HG02759 (cell line): Measurements from ENCODE around the gene SPACA9.

ENCODE experiments used
- ATAC-seq: cut with Tn5 transposase; IDR thresholded peaks from one replicate; pipeline ENCODE4 v1.9.1; 2021; ENCODE audit warnings: mild to moderate bottlenecking, moderate library complexity; ENCODE audit not compliant: unreplicated experiment

SPACA9 gene

DNA sequence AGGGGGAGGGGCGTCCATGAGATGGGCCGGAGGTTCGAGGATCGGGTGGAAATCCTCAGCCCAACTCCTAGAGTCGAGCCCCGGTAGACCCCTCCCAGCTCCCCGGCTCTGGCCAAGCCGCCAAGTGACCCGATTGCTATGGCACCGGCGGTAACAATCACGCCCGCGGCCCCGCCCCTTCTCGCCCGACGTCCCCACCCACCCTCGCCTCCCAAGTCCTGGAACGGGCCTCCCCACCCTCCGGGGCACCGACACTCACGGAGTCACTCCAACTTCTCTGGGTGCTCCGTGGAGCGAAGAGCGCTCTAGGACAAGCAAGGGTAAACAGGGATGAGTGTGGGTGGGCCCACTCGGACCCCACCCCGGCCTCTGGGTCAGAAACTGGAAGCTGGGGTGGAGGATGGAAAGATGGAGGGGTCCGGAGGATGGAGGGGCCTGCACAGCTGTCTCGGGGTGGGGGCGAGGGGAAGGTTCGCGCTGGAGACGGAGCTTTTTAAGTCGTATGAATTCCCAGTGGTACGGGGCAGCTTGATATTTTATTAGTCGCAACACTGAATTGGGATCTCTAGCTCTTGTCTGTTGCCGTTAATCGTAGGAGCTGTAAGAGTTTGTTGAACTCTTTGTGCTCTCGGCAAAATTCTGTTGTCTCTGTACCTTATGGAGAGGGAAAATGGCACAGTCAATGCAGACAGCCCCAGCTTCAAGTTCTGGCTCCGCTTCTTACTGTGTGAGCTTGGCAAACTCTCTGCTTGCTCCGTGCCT, at the start of gene SPACA9:
Gene SPACA9 (plus strand): TSS at position 204 of the 762 bp plus-strand sequence. CDS start 5,050 bp downstream, outside the sequence.
- ATAC-seq: no peak

DNA sequence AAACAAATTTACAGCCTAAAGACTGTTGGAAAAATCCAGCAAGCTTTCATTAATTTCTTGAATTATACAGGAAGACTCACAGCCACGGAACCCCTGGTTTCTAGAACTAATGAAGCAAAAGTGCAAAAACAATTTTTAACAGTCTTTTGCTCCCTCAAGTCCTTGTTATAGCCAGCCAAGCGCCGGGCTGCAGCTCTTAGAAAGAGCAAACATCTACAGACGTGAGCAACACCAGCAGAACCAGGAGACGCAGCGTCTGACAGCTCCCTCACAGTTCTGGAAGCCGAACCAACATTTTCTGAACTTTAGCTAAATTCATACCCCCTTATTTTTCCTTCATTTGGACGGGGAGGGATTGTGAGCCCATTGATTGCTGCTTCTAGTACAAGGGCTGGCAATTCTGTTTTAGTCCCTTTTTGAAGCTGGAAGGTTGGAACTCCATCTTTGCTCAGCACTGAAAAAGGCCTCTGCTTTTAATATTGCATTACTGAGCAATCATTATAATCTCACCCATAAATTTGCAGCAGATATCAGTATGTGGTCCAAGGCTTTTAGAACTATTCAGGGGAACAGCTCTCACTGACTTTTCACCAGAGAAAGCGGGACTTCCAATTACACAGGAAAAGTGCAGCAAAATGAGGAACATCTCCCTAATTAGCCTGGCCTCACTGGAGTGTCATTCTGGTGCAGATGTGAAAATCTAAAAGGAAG, 46.4 kb upstream of the SPACA9 start:
- no peak for ATAC-seq

DNA sequence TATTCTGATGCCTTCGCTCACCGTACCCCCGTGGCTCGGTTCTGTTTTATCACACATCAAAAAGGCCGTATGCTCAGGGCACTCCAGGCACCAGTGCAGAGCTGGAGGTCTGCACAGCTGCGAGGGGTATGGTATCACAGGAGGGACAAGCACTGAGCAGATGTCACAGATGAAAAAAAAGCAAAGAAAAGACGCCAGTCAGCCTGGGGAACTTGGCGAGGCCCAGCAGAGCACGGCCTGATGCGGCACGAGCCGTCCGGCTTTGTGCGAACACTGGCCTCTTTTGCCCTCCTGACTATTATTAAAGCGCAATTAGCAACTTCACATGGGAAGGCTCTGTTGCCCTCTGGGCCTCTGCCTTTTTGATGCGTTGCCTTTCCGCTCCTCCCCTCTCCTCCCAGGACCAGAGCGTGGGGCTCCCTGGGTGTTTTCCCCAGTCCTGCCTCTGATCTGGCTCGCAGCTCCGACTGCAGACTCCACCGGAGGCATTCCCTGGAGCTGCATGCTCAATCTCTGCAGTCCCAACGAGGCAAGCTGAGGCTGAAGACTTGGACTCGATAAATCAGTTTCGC, 45.1 kb upstream of the SPACA9 start:
- no peak for ATAC-seq

DNA sequence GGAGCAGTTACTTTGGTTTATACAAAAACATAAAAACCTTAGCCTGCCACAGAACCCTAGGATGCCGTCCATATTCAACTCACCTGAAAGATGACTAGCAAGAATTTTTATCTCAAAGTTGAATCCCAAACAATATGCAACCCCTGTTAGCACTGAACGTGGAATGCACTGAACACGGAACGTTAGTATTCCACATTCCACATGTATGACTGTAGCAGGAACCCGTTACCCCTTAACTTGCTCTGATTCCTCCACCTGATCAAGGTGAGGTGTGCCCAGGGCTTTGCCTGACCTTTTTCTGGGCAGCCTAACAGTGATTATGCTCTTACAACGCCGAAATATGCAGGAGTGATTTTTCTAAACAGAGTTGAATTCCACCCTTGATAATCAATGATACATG, 44.4 kb upstream of the SPACA9 start:
- ATAC-seq: no peak

DNA sequence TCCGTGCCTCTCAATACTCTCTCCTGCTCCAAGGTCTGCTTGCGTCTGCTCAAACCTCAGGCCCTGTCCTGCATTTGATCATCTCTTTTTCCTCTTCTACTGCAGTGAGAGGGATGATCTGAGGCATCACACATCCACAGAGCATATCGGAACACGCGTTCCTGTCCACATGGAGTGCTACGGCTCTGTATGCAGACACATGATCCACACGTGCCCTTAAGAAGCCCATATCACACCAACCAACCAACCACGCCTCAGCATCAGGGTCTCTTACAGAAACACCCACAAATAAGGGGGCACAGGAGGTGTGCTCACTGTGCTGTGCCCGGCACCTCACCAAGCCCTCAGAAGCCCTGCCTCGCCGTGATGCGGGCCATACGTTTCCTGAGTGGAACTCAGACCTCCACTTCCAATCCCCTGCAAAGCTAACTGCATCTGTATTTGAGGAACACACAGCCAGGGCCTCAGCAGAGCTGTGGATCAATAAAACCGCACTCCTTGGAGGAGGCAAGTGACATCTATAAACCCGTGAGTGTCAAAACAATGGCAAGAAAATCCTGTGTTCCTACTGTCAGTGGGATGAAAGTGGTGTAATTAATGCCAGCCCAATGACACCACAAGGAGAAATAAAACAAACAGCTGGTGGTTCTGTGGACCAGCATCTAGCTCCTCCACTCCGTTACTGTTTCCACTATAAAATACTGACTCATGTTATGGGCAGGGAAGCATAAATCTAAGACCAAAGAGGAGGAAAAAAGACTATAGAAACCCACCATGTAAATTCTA, 41.0 kb upstream of the SPACA9 start:
- no peak for ATAC-seq

DNA sequence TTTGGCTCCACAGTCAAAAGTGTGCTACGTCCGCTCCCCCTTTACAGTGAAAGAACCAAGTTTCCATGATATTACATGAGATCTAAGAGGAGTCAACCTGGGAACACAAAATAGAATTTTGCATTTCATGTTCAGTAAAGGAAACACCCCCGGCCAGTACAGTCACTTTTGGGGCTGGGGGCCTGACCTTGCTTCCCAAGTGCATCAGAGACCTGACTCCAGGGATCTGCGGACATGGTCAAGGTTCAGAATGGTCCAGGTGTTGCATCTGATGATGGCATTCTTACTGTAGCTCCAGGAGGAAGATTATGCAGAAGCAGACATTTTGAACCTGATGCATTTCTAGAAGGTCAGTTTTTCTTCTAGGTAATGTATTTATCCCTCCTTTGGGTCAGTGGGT, 40.4 kb upstream of the SPACA9 start:
- ATAC-seq: no peak

DNA sequence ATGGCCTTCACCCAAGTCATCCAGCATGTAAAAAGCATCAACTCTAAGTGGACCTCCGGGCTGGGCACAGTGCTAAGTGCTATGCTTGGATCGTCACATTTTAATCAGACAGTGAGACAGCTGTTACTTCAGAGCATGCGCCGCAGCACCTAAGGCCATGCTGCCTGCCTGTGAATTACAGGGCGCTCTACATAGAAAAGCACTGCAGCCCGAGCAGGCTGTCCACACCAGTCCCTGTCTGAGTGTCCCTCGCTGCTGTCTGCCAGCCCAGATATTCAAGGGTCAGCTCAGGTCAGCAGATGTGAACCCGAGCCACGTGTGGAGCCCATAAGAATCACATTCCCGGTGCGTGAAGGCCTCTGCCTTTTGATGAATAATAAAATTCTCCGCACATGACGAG, 37.7 kb upstream of the SPACA9 start:
- ATAC-seq: no peak

DNA sequence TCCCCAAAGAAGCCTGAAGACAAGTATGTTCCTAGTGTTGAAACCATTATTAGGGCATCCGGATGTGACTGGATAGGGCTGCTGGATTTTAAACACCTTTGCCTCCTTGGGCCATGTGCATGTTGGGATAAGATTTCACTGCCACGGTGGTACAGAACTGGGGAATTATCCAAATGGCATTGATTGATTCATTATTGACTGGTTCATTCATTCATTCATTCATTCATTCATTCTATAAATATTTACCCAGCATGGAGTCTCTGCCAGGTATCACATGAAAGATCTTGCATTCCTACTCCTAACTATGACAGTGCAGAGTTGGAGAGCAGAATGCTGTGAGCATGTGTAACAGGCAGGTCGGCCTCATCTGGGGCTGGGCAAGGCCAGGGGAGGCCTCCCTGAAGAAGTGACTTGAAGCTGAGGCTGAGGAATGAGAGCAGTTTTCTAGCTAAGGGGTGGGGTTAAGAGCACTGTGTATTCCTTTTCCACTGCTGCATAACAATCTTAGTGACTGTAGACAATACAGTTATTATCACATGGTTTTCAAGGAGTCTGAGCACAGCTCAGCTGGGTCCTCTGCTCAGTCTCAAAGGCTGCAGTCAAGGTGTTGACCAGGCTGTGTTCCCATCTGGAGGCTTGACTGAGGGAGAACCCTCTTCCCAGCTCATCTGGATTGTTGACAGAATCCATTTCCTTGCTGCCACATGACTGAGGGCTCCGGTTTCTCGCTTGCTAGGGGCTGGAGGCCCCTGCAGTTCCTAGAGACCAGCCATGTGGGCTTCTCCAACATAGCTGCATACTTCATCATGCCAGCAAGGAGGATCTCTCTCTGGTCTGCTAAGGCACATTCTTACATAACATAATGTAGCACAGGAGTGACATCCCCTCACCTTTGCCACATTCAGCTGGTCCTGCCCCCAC, 36.3 kb upstream of the SPACA9 start:
- no peak for ATAC-seq

DNA sequence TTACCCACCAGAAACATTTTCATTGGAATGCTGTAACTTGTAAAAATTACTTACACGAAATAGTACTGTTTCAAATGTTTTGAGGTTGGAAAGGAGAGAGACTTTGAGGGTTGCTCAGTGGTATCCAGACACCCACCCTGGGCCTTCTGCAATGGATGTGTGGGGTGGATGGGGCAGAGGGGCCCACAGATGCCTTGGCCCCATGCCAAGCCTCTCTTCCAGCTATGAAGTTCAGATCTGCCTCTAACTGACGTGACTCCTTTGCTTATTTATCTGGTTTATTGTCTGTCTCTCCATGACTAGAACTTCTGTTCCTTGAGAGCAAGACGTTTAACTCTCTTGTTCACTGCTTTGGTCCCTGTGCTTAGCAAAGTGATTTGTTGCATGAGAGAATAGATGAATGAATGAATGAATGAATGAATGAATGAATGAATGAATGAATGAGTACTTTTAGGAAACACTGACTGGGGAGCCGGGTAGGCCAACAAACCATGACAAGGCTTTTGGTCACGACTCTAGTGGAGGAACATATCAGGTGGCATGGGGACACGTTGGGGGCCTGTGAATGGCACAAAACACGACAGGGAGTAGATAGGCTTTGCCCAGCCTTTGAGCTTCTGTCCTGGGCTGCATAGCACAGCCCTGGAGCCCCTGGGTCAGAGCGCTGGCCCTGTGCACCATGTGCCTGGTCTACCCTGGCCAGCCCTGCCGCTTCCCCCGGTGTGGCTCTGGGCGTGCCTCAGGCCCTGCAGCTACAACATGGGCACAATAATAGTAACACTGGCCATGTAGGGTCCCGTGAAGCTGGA, 32.4 kb upstream of the SPACA9 start:
- ATAC-seq: no peak

DNA sequence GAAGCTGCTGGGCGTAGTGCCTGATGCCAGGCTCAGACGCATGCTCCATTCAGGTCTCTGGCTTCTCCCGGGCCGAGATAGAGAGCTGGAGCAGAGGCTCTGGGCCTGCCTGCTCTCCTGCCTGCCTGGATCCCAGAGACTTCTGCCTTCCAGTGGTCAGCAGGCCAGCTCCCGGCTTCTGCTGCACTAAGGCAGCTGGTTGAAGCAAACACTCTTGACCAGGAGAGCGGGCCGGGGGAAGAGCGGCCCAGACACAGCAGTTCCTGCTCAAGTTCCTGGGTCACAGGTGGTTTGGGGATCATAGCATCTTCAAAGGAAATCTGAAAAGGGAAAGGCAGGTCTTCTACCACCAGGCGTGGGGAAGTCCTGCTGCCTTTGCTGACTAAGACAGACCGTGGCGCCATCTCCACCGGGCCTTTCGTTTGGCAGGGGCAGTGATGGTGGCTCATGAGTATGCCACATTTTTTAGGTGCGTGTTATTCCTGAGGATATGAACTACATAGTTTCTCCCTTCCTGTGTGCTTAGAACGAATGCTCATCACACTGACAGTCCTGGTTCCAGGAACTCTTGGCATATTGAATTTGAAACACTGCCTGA, 31.7 kb upstream of the SPACA9 start:
- no peak for ATAC-seq

DNA sequence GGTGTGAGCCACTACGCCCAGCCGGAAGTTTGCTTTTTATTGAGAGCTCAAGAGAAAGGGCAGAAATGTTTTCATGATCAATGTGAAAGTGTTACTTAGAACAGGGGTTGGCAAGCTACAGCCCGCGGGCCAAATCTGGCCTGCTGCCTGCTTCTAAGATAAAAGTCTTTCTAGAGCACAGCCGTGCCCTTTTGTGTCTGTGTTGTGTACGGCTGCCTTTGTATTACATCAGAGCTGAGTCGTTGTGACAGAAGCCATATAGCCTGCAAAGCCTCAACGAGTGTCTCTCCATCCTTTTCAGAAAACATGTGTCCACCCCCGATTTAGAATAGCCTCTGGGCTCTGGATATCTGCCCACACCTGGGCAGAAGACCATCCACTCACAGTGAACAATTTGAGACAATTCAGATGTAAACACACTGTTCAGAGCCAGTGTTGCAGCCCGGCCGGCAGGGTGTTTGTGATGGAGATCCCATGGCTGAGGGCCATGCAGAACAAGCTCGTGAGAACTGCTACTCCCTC, 29.5 kb upstream of the SPACA9 start:
- ATAC-seq: no peak

DNA sequence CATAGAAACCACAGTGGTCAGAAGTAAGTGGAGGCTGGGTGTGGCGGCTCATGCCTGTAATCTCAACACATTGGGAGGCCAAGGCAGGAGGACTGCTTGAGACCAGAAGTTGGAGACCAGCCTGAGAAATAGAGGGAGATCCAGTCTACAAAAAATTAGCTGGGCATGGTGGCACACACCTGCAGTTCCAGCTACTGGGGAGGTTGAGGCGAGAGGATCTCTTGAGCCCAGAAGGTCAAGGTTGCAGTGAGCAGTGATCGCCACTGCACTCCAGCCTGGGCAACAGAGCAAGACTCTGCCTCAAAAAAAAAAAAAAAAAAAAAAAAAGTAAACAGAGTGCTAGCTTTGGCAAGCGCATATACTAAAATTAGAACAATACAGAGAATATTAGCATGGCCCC, 25.2 kb upstream of the SPACA9 start:
- no peak for ATAC-seq

DNA sequence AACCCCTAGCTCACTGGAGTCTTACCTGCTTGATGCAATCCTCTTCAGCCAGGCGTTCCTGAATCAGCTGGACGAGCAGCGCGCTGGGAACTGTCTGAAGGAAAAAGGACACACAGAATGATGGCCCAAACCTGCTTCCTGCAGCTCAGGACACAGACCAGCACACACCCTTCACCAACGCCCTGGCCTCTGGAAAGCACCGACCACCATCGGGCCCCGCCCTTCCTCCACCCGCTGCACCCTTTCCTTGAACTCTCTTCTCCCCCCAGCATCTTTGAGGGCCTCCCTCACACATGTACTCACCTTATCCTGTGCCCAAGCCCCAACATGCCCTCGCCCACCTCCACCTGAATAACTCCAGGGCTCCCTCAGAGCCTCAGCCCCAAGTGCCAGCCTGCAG, 23.9 kb upstream of the SPACA9 start:
- no peak for ATAC-seq

DNA sequence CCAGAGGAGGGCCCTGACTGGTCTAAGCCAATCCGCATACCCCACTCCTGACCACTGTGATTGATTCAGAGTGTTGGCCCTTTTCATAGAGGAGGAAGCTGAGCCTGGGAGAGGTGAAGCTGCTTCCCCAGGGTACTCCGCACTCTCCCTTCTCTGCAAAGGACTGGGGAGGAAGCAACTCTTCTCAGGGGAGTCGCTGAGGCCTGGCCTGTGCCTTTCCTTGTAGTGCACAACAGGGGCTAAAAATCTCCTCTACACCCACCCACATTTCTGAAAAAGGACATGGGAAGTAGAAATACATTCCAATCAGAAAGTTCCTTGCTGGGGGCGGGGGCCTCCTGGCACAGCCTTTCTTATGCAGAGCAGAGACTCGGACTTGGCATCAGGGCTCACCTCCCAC, 22.8 kb upstream of the SPACA9 start:
- ATAC-seq: no peak

DNA sequence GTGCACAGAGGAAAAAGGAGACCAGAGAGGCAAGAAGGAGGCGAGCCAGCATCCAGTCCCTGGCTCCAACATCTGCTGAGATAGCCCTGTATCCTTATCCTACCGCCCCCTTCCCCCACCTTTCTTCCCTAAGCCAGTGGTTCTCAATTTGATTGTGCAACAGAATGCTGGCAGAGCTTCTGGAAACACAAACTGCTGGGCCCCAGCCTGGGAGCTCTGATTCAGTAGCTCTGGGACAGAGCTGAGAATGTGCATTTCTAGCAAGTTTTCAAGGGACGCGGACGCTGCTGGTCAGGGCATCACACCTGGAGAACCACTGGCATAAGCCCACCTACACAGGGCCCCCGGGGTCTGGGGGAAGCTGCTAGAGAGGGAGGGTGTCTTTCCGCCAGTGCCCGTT, 21.7 kb upstream of the SPACA9 start:
- ATAC-seq: no peak

DNA sequence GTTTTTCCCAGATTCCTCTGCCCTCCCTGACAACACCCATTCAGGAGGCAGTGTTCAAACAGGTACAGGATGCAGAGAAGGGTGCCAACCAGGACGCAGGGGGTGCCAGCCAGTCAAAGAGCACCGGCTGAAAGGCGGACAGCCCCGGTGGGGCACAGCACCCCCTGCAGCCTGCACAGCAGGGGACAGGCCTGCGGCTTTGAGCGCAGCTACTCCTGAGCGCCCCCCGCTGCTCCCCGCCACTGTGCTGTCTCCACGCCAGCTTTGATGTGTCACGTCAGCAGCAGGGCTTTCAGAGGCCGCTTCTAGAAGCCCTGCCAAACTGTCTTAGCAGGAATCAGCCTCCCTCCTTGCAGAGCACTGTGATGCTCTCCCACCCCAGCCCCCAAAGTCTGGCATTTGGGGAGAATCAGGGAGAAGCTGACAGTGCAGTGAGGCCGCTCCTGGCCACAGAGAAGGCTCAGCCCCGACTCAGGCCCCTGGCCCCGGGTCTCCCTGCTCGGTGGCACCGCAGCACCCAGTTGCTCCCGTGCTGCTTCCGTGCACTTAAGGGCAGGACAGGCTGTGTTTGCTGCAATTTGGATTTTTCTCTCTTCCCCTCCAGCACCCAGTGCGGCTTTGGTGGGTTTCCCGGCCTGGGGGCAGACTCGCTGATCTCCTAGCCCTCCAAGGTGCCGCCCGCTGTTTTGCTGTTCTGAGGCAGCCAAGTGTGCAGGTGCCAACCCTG, 20.9 kb upstream of the SPACA9 start:
- no peak for ATAC-seq

DNA sequence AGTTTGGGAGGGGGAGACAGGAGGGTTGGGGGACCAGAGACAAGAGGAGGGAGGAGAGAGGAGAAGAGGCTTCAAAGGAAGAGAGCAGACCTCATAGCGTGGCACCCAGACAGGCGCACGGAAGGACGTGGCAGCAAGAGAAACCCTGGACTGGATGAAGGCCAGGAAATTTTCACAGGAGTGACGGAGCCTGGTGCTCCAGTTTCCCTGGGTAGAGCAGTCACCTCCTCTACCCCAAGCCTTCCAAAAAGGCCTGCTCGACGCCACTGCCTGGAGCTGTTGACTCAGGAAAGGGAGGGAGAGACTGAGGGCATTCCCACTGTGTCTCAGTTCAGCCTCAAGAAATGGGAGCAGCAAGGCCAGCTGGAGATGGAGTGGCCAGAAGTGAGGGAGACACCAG, 19.9 kb upstream of the SPACA9 start:
- no peak for ATAC-seq

DNA sequence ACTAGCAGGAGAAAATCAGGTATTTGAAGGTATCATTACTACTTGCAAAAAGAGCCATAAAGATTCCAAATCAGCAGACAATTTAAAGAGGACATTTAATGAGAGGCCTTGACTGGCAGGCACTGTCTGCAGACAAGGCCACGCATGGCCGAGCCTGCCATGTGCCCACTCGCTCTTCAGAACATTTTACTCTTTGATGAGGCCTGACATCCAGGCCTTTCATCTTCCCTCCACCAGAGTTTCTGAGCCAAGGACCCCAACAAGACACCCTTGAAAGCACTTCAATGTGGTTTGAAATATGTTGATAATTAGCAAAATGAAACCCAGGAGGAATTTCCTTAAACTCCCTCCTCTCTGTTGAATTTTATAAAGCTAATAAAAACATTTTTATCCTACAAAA, 17.0 kb upstream of the SPACA9 start:
- no peak for ATAC-seq
